GM12878 (cell line): ENCODE measurements around the gene TRPM3. TPM values are rescaled to one million over a fixed set of nuclear protein-coding genes. Genes with fewer than 3 reads are reported as not detected.

Source experiments
- ATAC-seq: fragments of 200-7000 bp; cut with Tn5 transposase; 3 replicates; pipeline ENCODE4 v1.9.1; 2020; ENCODE audit warnings: mild to moderate bottlenecking, moderate library complexity
- BruUV-seq: library from RNA; stranded (reverse); fragments of 400-500 nt; replicated peaks from 2 replicates; lab custom pipeline; 2021; lab: Mats Ljungman, UMichigan
- CTCF ChIA-PET: fragments of 300-600 bp; sonication (Branson Sonifier 250); formaldehyde crosslinking; extraction: SDS; loops from one replicate; lab custom pipeline; 2021; ENCODE audit warnings: inconsistent platforms; lab: Yijun Ruan, JAX
- POLR2A ChIA-PET: fragments of 350-600 bp; formaldehyde crosslinking; extraction: SDS; loops from one replicate; lab custom pipeline; 2021; ENCODE audit warnings: inconsistent platforms; lab: Charles Lee
- RAD21 ChIA-PET: fragments of 300-600 bp; sonication (Branson Sonifier 250); formaldehyde crosslinking; loops from one replicate; lab custom pipeline; 2023; ENCODE audit warnings: antibody characterized with exemption; ENCODE audit not compliant: unreplicated experiment; lab: Charles Lee
- SMC1A ChIA-PET: fragments of 300-600 bp; sonication (Branson Sonifier 250); formaldehyde crosslinking; loops from one replicate; lab custom pipeline; 2023; ENCODE audit not compliant: unreplicated experiment, uncharacterized antibody; lab: Charles Lee
- DNase-seq: peaks from one replicate; pipeline ENCODE4 v3.0.0-alpha.2; 2011; ENCODE audit warnings: low read depth, low spot score
- FAIRE-seq: peaks from 3 replicates; lab custom pipeline; 2011; peaks lifted over from hg19 to GRCh38; lab: Jason Lieb, UNC
- H2AFZ ChIP-seq: 2 replicates; pipeline ENCODE4 v1.6.0; 2011; ENCODE audit warnings: low read depth, low read length, control low read depth; ENCODE audit not compliant: control insufficient read depth
- H3K27ac ChIP-seq: 2 replicates; pipeline ENCODE4 v1.5.1; 2011; ENCODE audit warnings: control low read depth; ENCODE audit not compliant: control insufficient read depth, insufficient read depth
- H3K27me3 ChIP-seq, 2 experiments: replicated peaks in 1 of 2; 2 replicates each; pipeline versions ENCODE4 v1.6.0 to v1.6.1; 2011; ENCODE audit warnings: low read length in 1 of 2; ENCODE audit not compliant: control insufficient read depth in 2 of 2, insufficient read depth in 2 of 2
- H3K36me3 ChIP-seq, 2 experiments: 2 replicates each; pipeline ENCODE4 v1.5.1; 2011; ENCODE audit warnings: low read length in 1 of 2; ENCODE audit not compliant: control insufficient read depth in 2 of 2, insufficient read depth in 2 of 2
- H3K4me1 ChIP-seq: 2 replicates; pipeline ENCODE4 v1.6.1; 2011; ENCODE audit warnings: mild to moderate bottlenecking, low read length, moderate library complexity, mixed read lengths; ENCODE audit not compliant: control insufficient read depth, insufficient read depth
- H3K4me2 ChIP-seq: 2 replicates; pipeline ENCODE4 v1.6.0; 2011; ENCODE audit warnings: control low read depth; ENCODE audit not compliant: control insufficient read depth, insufficient read depth
- H3K4me3 ChIP-seq: fragments of 200-600 bp; sonication (generic); 2 replicates; pipeline ENCODE4 v1.5.1; 2016
- H3K79me2 ChIP-seq: 2 replicates; pipeline ENCODE4 v1.6.0; 2011; ENCODE audit warnings: low read length; ENCODE audit not compliant: control insufficient read depth, insufficient read depth
- H3K9ac ChIP-seq: 2 replicates; pipeline ENCODE4 v1.8.0; 2011; ENCODE audit warnings: low read length, control low read depth, mixed read lengths; ENCODE audit not compliant: control insufficient read depth, insufficient read depth
- H3K9me3 ChIP-seq: replicated peaks from 3 replicates; pipeline ENCODE4 v1.5.1; 2011; ENCODE audit warnings: mild to moderate bottlenecking, low read length; ENCODE audit not compliant: control insufficient read depth, insufficient read depth
- H4K20me1 ChIP-seq: 2 replicates; pipeline ENCODE4 v1.6.0; 2011; ENCODE audit not compliant: control insufficient read depth, insufficient read depth
- CBFB ChIP-seq: IDR thresholded peaks from 2 replicates; pipeline ENCODE4 v1.6.1; 2016; ENCODE audit warnings: antibody characterized with exemption, low read depth
- JUND ChIP-seq: IDR thresholded peaks from 2 replicates; pipeline ENCODE4 v1.6.1; 2012; ENCODE audit warnings: low read depth, mild to moderate bottlenecking, low read length, improper control_type of control experiment, moderate library complexity
- KAT2A ChIP-seq: conservative IDR thresholded peaks from 2 replicates; pipeline ENCODE4 v1.6.1; 2011; ENCODE audit warnings: low read depth, low read length; ENCODE audit not compliant: control insufficient read depth
- MYB ChIP-seq: fragments of 150-350 bp; IDR thresholded peaks from 2 replicates; pipeline ENCODE4 v1.6.1; 2014; ENCODE audit warnings: mild to moderate bottlenecking, low read depth, low read length, borderline replicate concordance
- NR2F1 ChIP-seq: fragments of 450-650 bp; conservative IDR thresholded peaks from 2 replicates; pipeline ENCODE4 v1.6.1; 2017; ENCODE audit warnings: mild to moderate bottlenecking
- NRF1 ChIP-seq: conservative IDR thresholded peaks from 2 replicates; pipeline ENCODE4 v1.6.1; 2011; ENCODE audit warnings: mild to moderate bottlenecking, low read depth, low read length, improper control_type of control experiment
- POU2F2 ChIP-seq: IDR thresholded peaks from 3 replicates; pipeline ENCODE4 v1.6.1; 2011; ENCODE audit warnings: low read depth, mild to moderate bottlenecking, low read length, borderline replicate concordance
- SIN3A ChIP-seq: IDR thresholded peaks from 2 replicates; pipeline ENCODE4 v1.6.1; 2012; ENCODE audit warnings: low read depth, low read length, improper control_type of control experiment
- SMAD5 ChIP-seq: IDR thresholded peaks from 2 replicates; pipeline ENCODE4 v1.6.1; 2016; ENCODE audit warnings: antibody characterized with exemption, low read depth
- SRF ChIP-seq, 2 experiments: IDR thresholded peaks; 2 replicates each; pipeline ENCODE4 v1.6.1; 2011; ENCODE audit warnings: low read depth in 2 of 2, low read length in 2 of 2, mild to moderate bottlenecking in 1 of 2, moderate library complexity in 1 of 2
- STAT3 ChIP-seq: IDR thresholded peaks from 2 replicates; pipeline ENCODE4 v1.6.1; 2011; ENCODE audit warnings: low read depth, low read length, improper control_type of control experiment
- TCF12 ChIP-seq: IDR thresholded peaks from 2 replicates; pipeline ENCODE4 v1.6.1; 2011; ENCODE audit warnings: low read depth, mild to moderate bottlenecking, low read length
- WGBS: methylation state at CpG from one replicate; pipeline ENCODE4 v1.1.6; 2016; ENCODE audit warnings: low lambda C conversion rate; ENCODE audit not compliant: insufficient replicate concordance, insufficient coverage; ENCODE audit errors: missing lambda C conversion rate; 5-methylcytosine and 5-hydroxymethylcytosine counted together
- in situ Hi-C: fragments of 300-500 bp; cut with MboI; formaldehyde crosslinking; loops from 9 replicates; pipeline ENCODE4 v1.14.3; 2018; ENCODE audit warnings: mixed read lengths
- intact Hi-C: fragments of 100-400 bp; cut with micrococcal nuclease; formaldehyde crosslinking; loops from one replicate; pipeline ENCODE4 v1.14.2; 2022; ENCODE audit not compliant: unreplicated experiment
- polyA plus RNA-seq, 11 experiments: library from polyadenylated mRNA; depleted of rRNA in 4 of 11; unstranded in 6 of 11; stranded (reverse) in 5 of 11; fragments of >200 nt; fragmentation: Nextera tagmentation in 4 of 11; fragmentation: Illumina TruSeq in 1 of 11; extraction: Ambion mirVana in 4 of 11; extraction: Trizol in 1 of 11; gene quantifications; 1 replicate in 1 of 11; 2 replicates in 10 of 11; pipeline versions ENCODE4 v1.2.1 to v1.2.3, GENCODE V29; 2011 to 2016; ENCODE audit warnings: inconsistent platforms in 2 of 11, missing spikeins in 2 of 11, low read depth in 1 of 11
- total RNA-seq, 4 experiments: library from RNA; depleted of rRNA in 3 of 4; stranded (reverse); fragments of >200 nt in 3 of 4; fragmentation: Illumina TruSeq in 1 of 4; extraction: Trizol in 1 of 4; gene quantifications; 2 replicates each; pipeline versions ENCODE4 v1.2.1 to v1.2.3, GENCODE V29; 2013 to 2021
- TF ChIP-seq, protein P1 (sequence below): fragments of 450-650 bp; IDR thresholded peaks from 2 replicates; pipeline ENCODE4 v1.6.1; 2018; ENCODE audit warnings: borderline replicate concordance, mild to moderate bottlenecking; ENCODE audit not compliant: partially characterized antibody
- TF ChIP-seq, protein P2 (sequence below): fragments of 450-650 bp; conservative IDR thresholded peaks from 2 replicates; pipeline ENCODE4 v1.6.1; 2017; ENCODE audit warnings: mild to moderate bottlenecking, moderate library complexity

Gene TRPM3
- total and polyA plus RNA-seq, 10 of the 15 experiments (the other 5 are each of a cell fraction or from before 2014, with no cell fraction given): not detected

DNA sequence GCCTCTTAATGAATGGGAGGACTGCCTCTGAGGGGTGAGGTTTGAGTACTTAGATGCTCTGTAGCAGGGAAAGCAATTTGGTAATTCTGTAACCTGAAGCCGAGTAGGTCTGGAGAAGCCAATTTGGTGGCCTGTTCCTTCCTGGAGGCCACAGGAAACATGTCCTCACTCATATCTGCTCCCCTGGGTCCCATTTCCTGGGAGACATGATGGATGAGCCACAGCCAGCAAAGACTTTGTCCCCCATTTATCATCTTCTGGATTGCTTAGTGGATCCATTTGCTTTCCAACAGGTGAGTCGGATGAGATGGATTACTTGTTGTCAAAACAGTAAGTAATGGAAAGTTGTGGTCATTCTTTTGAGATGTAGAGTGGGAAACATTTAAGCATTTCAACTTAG lies 607.1 kb downstream of the TRPM3 start:
- DNase-seq (no peak), ATAC-seq (no peak), FAIRE-seq (no peak)
- no peak overlapping the region for H3K27ac ChIP-seq
- H4K20me1 ChIP-seq: no peaks in the 10 kb centered on the region
- SMC1A ChIA-PET: interaction anchor here (0.6 to 1.5 kb wide), 6 partner anchors 9 to 96 kb away, joined by 3 read pairs; no protein-coding TSS in a partner anchor
- no peaks in the 10 kb centered on the region for H3K9me3 ChIP-seq
- no peak overlapping the region for H3K9ac ChIP-seq
- CTCF ChIA-PET: interaction anchor here (1.9 kb wide), 1 partner anchor 88 kb away, joined by 7 read pairs; no protein-coding TSS in a partner anchor
- POLR2A ChIA-PET: no interaction called here
- H3K4me1 ChIP-seq: no peaks in the 10 kb centered on the region
- H3K4me2 ChIP-seq: no peak overlapping the region
- in situ Hi-C loops (no loop called here), intact Hi-C loops (no loop called here)
- no peaks in the 10 kb centered on the region for H3K79me2 ChIP-seq
- RAD21 ChIA-PET: no interaction called here
- BruUV-seq: no TSS peak
- no peak overlapping the region for H2AFZ ChIP-seq
- H3K36me3 ChIP-seq: no peaks in the 10 kb centered on the region
- WGBS: 52% methylated on average over 2 of the region's 2 CpGs
- TF ChIP-seq MYB (no peak), TCF12 (no peak), KAT2A (no peak), SRF (IDR thresholded peaks at IDR 0.05; ENCODE audit: low read depth in 2 of 2, low read length in 2 of 2) (no peak), NR2F1 (no peak), CBFB (no peak), JUND (no peak), NRF1 (no peak), POU2F2 (no peak), SMAD5 (no peak), SIN3A (no peak), STAT3 (no peak)
- TF ChIP-seq, protein P1, sequence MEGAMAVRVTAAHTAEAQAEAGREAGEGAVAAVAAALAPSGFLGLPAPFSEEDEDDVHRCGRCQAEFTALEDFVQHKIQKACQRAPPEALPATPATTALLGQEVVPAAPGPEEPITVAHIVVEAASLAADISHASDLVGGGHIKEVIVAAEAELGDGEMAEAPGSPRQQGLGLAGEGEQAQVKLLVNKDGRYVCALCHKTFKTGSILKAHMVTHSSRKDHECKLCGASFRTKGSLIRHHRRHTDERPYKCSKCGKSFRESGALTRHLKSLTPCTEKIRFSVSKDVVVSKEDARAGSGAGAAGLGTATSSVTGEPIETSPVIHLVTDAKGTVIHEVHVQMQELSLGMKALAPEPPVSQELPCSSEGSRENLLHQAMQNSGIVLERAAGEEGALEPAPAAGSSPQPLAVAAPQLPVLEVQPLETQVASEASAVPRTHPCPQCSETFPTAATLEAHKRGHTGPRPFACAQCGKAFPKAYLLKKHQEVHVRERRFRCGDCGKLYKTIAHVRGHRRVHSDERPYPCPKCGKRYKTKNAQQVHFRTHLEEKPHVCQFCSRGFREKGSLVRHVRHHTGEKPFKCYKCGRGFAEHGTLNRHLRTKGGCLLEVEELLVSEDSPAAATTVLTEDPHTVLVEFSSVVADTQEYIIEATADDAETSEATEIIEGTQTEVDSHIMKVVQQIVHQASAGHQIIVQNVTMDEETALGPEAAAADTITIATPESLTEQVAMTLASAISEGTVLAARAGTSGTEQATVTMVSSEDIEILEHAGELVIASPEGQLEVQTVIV: no peak
- TF ChIP-seq, protein P2, sequence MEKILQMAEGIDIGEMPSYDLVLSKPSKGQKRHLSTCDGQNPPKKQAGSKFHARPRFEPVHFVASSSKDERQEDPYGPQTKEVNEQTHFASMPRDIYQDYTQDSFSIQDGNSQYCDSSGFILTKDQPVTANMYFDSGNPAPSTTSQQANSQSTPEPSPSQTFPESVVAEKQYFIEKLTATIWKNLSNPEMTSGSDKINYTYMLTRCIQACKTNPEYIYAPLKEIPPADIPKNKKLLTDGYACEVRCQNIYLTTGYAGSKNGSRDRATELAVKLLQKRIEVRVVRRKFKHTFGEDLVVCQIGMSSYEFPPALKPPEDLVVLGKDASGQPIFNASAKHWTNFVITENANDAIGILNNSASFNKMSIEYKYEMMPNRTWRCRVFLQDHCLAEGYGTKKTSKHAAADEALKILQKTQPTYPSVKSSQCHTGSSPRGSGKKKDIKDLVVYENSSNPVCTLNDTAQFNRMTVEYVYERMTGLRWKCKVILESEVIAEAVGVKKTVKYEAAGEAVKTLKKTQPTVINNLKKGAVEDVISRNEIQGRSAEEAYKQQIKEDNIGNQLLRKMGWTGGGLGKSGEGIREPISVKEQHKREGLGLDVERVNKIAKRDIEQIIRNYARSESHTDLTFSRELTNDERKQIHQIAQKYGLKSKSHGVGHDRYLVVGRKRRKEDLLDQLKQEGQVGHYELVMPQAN: no peak
- H3K27me3 ChIP-seq: no peaks in the 10 kb centered on the region; a peak in 1 of 4 replicates
- no peak overlapping the region for H3K4me3 ChIP-seq
